GM23338 (cell line): Measurements from ENCODE around the gene AHNAK. TPM values are rescaled to one million over a fixed set of nuclear protein-coding genes. Genes with fewer than 3 reads are reported as not detected.

Experiments
- ATAC-seq: fragments of 200-7000 bp; cut with Tn5 transposase; 3 replicates; pipeline ENCODE4 v1.9.1; 2020
- DNase-seq: peaks from one replicate; pipeline ENCODE4 v3.0.0-alpha.2; 2015; ENCODE audit warnings: low spot score
- H2AFZ ChIP-seq: fragments of 200-600 bp; sonication (generic); 2 replicates; pipeline ENCODE4 v1.8.0; 2016; ENCODE audit warnings: antibody characterized with exemption, mild to moderate bottlenecking, moderate library complexity
- H3F3A ChIP-seq: fragments of 200-600 bp; sonication (generic); replicated peaks from 2 replicates; pipeline ENCODE4 v1.8.0; 2017; ENCODE audit warnings: antibody characterized with exemption, mixed run types, low read depth
- H3K27ac ChIP-seq: fragments of 200-600 bp; sonication (generic); 2 replicates; pipeline ENCODE4 v1.6.1; 2016; ENCODE audit warnings: low read depth
- H3K27me3 ChIP-seq: fragments of 200-600 bp; sonication (generic); 2 replicates; pipeline ENCODE4 v1.8.0; 2016; ENCODE audit warnings: mild to moderate bottlenecking, mixed run types, moderate library complexity; ENCODE audit not compliant: insufficient read depth
- H3K36me3 ChIP-seq: fragments of 200-600 bp; sonication (generic); 2 replicates; pipeline ENCODE4 v1.8.0; 2016; ENCODE audit warnings: mild to moderate bottlenecking; ENCODE audit not compliant: insufficient read depth
- H3K4me1 ChIP-seq: fragments of 200-600 bp; sonication (generic); 2 replicates; pipeline ENCODE4 v1.8.0; 2016; ENCODE audit warnings: mild to moderate bottlenecking, moderate library complexity; ENCODE audit not compliant: insufficient read depth
- H3K4me2 ChIP-seq: fragments of 200-600 bp; sonication (generic); 2 replicates; pipeline ENCODE4 v1.7.1; 2017; ENCODE audit warnings: mixed run types
- H3K4me3 ChIP-seq: fragments of 200-600 bp; sonication (generic); 2 replicates; pipeline ENCODE4 v1.6.1; 2016; ENCODE audit warnings: mixed run types
- H3K79me2 ChIP-seq: fragments of 200-600 bp; sonication (generic); replicated peaks from 2 replicates; pipeline ENCODE4 v1.8.0; 2017; ENCODE audit warnings: mild to moderate bottlenecking; ENCODE audit not compliant: insufficient read depth
- H3K9me2 ChIP-seq: fragments of 200-600 bp; sonication (generic); 2 replicates; pipeline ENCODE4 v1.8.0; 2017; ENCODE audit not compliant: insufficient read depth
- H4K20me1 ChIP-seq: fragments of 200-600 bp; sonication (generic); replicated peaks from 2 replicates; pipeline ENCODE4 v1.8.0; 2017; ENCODE audit warnings: mild to moderate bottlenecking; ENCODE audit not compliant: insufficient read depth
- H3K27ac Mint-ChIP-seq: 2 replicates; pipeline ENCODE4 v1.8.0; 2020; ENCODE audit warnings: inconsistent platforms, mild to moderate bottlenecking, moderate library complexity, mixed read lengths
- H3K27me3 Mint-ChIP-seq: 3 replicates; pipeline ENCODE4 v1.8.0; 2022; ENCODE audit warnings: low read depth, mild to moderate bottlenecking, moderate library complexity, mixed read lengths, inconsistent platforms; ENCODE audit not compliant: insufficient read depth, poor library complexity
- H3K36me3 Mint-ChIP-seq: 3 replicates; pipeline ENCODE4 v1.8.0; 2021; ENCODE audit warnings: low read depth, mild to moderate bottlenecking, inconsistent platforms, moderate library complexity, mixed read lengths
- H3K4me1 Mint-ChIP-seq: 3 replicates; pipeline ENCODE4 v1.8.0; 2020; ENCODE audit warnings: mild to moderate bottlenecking, inconsistent platforms, mixed read lengths
- H3K4me3 Mint-ChIP-seq: 3 replicates; pipeline ENCODE4 v1.8.0; 2021; ENCODE audit warnings: moderate library complexity, mild to moderate bottlenecking, inconsistent platforms, mixed read lengths
- H3K9me3 Mint-ChIP-seq: 3 replicates; pipeline ENCODE4 v1.8.0; 2020; ENCODE audit warnings: moderate library complexity, mild to moderate bottlenecking, inconsistent platforms, mixed read lengths
- CREB1 ChIP-seq: fragments of 250-450 bp; sonication (Bioruptor Pico); IDR thresholded peaks from 2 replicates; pipeline ENCODE4 v1.5.0; 2020; ENCODE audit warnings: low read depth, mild to moderate bottlenecking, moderate library complexity
- EZH2phosphoT487 ChIP-seq: fragments of 200-600 bp; sonication (generic); IDR thresholded peaks from one replicate; pipeline ENCODE4 v1.8.1; 2018; ENCODE audit warnings: antibody characterized with exemption; ENCODE audit not compliant: unreplicated experiment
- POLR2AphosphoS5 ChIP-seq: IDR thresholded peaks from 2 replicates; pipeline ENCODE4 v1.6.1; 2016; ENCODE audit warnings: antibody characterized with exemption, low read depth
- STAT1 ChIP-seq: IDR thresholded peaks from one replicate; pipeline ENCODE4 v1.6.1; 2016; ENCODE audit warnings: antibody characterized with exemption; ENCODE audit not compliant: unreplicated experiment
- ZNF114 ChIP-seq: fragments of 250-450 bp; sonication (Bioruptor Pico); IDR thresholded peaks from 2 replicates; pipeline ENCODE4 v1.5.0; 2020; ENCODE audit warnings: mild to moderate bottlenecking, moderate library complexity
- ZNF331 ChIP-seq: fragments of 250-450 bp; sonication (Bioruptor Pico); IDR thresholded peaks from 2 replicates; pipeline ENCODE4 v1.5.0; 2020; ENCODE audit warnings: low read depth, mild to moderate bottlenecking, moderate library complexity
- ZNF462 ChIP-seq: fragments of 250-450 bp; sonication (Bioruptor Pico); IDR thresholded peaks from 2 replicates; pipeline ENCODE4 v1.5.0; 2020; ENCODE audit warnings: mild to moderate bottlenecking, moderate library complexity
- polyA plus RNA-seq: library from polyadenylated mRNA; unstranded; fragments of >200 nt; fragmentation: Nextera tagmentation; extraction: Ambion mirVana; gene quantifications from 2 replicates; pipeline ENCODE4 v1.2.1, GENCODE V29; 2016
- total RNA-seq: library from RNA; depleted of rRNA; stranded (reverse); fragments of >200 nt; shearing (Covaris generic); gene quantifications from 2 replicates; pipeline ENCODE4 v1.2.3, GENCODE V29; 2014

The AHNAK gene
- total and polyA plus RNA-seq, 2 experiments from 2014 or later: 0.91 to 2.1 TPM

GRCh38 chr11:62504158-62504973 lies 42.2 kb downstream of the AHNAK start (continued):
- TF ChIP-seq ZNF462 (CRISPR knock-in tag) (no peak), CREB1 (CRISPR knock-in tag) (no peak), ZNF114 (CRISPR knock-in tag) (no peak), ZNF331 (no peak)

- H3K4me1 Mint-ChIP-seq: peaks cover 53% of the 10 kb centered on the region
- H3K9me3 Mint-ChIP-seq: no peaks in the 10 kb centered on the region
- no peaks in the 10 kb centered on the region for H3K79me2 ChIP-seq
- no peaks in the 10 kb centered on the region for H3K36me3 ChIP-seq
- DNase-seq (no peak), ATAC-seq (no peak)
- H4K20me1 ChIP-seq: no peaks in the 10 kb centered on the region
- H3K4me1 ChIP-seq: peaks cover 30% of the 10 kb centered on the region
- H3K36me3 Mint-ChIP-seq: no peaks in the 10 kb centered on the region
- H3K4me2 ChIP-seq: no peak overlapping the region
- H3F3A ChIP-seq: no peaks in the 10 kb centered on the region; the same call in 1 of the 2 replicates
- no peaks in the 10 kb centered on the region for H3K9me2 ChIP-seq
- peak overlapping the region; percentile 87; the same call in 1 of the 2 replicates for H2AFZ ChIP-seq
- peaks cover 25% of the 10 kb centered on the region for H3K27me3 ChIP-seq
- no peak overlapping the region; the same call in 2 of the 3 replicates for H3K4me3 Mint-ChIP-seq
- no peak overlapping the region for H3K4me3 ChIP-seq
- H3K27ac ChIP-seq: no peak overlapping the region
- H3K27ac Mint-ChIP-seq: no peak overlapping the region
- TF ChIP-seq EZH2phosphoT487 (no peak), STAT1 (no peak), POLR2AphosphoS5 (no peak)
- H3K27me3 Mint-ChIP-seq: peaks cover 23% of the 10 kb centered on the region
Measured at GRCh38 chr11:62502030-62502730, 44.4 kb downstream of the AHNAK start.
